Neural progenitor cell (in vitro differentiated cells): ENCODE measurements around the gene B3GAT1.

Source experiments
- EZH2 ChIP-seq: fragments of 200-600 bp; sonication (generic); IDR thresholded peaks from 2 replicates; pipeline ENCODE4 v1.6.1; 2017; ENCODE audit warnings: antibody characterized with exemption, mild to moderate bottlenecking, moderate library complexity
- EZH2phosphoT487 ChIP-seq: fragments of 200-600 bp; sonication (generic); IDR thresholded peaks from 2 replicates; pipeline ENCODE4 v1.6.1; 2017; ENCODE audit warnings: antibody characterized with exemption
- TF ChIP-seq, protein P1 (sequence below): fragments of 200-600 bp; sonication (generic); IDR thresholded peaks from 2 replicates; pipeline ENCODE4 v1.5.1; 2017; ENCODE audit warnings: antibody characterized with exemption, mild to moderate bottlenecking

GRCh38 chr11:134441281-134441680 lies 29.2 kb upstream of the B3GAT1 start:
- TF ChIP-seq, protein P1, sequence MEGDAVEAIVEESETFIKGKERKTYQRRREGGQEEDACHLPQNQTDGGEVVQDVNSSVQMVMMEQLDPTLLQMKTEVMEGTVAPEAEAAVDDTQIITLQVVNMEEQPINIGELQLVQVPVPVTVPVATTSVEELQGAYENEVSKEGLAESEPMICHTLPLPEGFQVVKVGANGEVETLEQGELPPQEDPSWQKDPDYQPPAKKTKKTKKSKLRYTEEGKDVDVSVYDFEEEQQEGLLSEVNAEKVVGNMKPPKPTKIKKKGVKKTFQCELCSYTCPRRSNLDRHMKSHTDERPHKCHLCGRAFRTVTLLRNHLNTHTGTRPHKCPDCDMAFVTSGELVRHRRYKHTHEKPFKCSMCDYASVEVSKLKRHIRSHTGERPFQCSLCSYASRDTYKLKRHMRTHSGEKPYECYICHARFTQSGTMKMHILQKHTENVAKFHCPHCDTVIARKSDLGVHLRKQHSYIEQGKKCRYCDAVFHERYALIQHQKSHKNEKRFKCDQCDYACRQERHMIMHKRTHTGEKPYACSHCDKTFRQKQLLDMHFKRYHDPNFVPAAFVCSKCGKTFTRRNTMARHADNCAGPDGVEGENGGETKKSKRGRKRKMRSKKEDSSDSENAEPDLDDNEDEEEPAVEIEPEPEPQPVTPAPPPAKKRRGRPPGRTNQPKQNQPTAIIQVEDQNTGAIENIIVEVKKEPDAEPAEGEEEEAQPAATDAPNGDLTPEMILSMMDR, result no peak
- TF ChIP-seq EZH2 (no peak), EZH2phosphoT487 (no peak)
